Panc1 (cell line): ENCODE results near the gene PLEKHF1. TPM values are rescaled to one million over a fixed set of nuclear protein-coding genes. Genes with fewer than 3 reads are reported as not detected.

Experiments used
- ATAC-seq: fragments of 200-7000 bp; cut with Tn5 transposase; 2 replicates; pipeline ENCODE4 v1.9.1; 2020; ENCODE audit warnings: mild to moderate bottlenecking, moderate library complexity
- BruUV-seq: library from RNA; stranded (reverse); fragments of 400-500 nt; replicated peaks from 2 replicates; lab custom pipeline; 2021; lab: Mats Ljungman, UMichigan
- CTCF ChIA-PET: fragments of 300-600 bp; sonication (Branson Sonifier 250); formaldehyde crosslinking; loops from one replicate; lab custom pipeline; 2022; ENCODE audit warnings: antibody characterized with exemption; lab: Charles Lee
- POLR2A ChIA-PET: fragments of 300-600 bp; sonication (Branson Sonifier 250); formaldehyde crosslinking; loops from one replicate; lab custom pipeline; 2022; ENCODE audit warnings: antibody characterized with exemption; lab: Charles Lee
- DNase-seq: peaks from one replicate; pipeline ENCODE4 v3.0.0-alpha.2; 2010; ENCODE audit warnings: low read depth, low spot score
- H3K27ac ChIP-seq: 2 replicates; pipeline ENCODE4 v1.5.1; 2011; ENCODE audit warnings: mild to moderate bottlenecking, low read length, inconsistent platforms
- H3K27me3 ChIP-seq: fragments of 200-500 bp; sonication (Bioruptor generic); 2 replicates; pipeline ENCODE4 v1.6.0; 2014; ENCODE audit warnings: low read length, inconsistent platforms; ENCODE audit not compliant: control insufficient read depth, insufficient read depth
- H3K36me3 ChIP-seq: fragments of 200-500 bp; sonication (Bioruptor generic); 2 replicates; pipeline ENCODE4 v1.5.1; 2014; ENCODE audit warnings: inconsistent platforms, mild to moderate bottlenecking, low read length, moderate library complexity; ENCODE audit not compliant: control insufficient read depth, insufficient read depth
- H3K4me1 ChIP-seq: 2 replicates; pipeline ENCODE4 v1.5.1; 2011; ENCODE audit warnings: inconsistent platforms, mild to moderate bottlenecking, low read length, moderate library complexity; ENCODE audit not compliant: control insufficient read depth, insufficient read depth
- H3K4me3 ChIP-seq, 2 experiments: 2 replicates each; pipeline ENCODE4 v1.5.1; 2011 to 2012; ENCODE audit warnings: low read depth in 2 of 2, low read length in 2 of 2, mild to moderate bottlenecking in 2 of 2, inconsistent platforms in 1 of 2, moderate library complexity in 1 of 2
- H3K9me3 ChIP-seq: fragments of 200-500 bp; sonication (Bioruptor generic); 2 replicates; pipeline ENCODE4 v1.5.1; 2014; ENCODE audit warnings: low read depth, mild to moderate bottlenecking, inconsistent platforms, low read length, moderate library complexity; ENCODE audit not compliant: control insufficient read depth, insufficient read depth
- CTCF ChIP-seq: fragments of 450-650 bp; IDR thresholded peaks from 2 replicates; pipeline ENCODE4 v1.5.1; 2017; ENCODE audit warnings: mild to moderate bottlenecking
- POLR2AphosphoS5 ChIP-seq: IDR thresholded peaks from 2 replicates; pipeline ENCODE4 v1.6.1; 2012; ENCODE audit warnings: mild to moderate bottlenecking, low read depth, low read length, moderate library complexity
- REST ChIP-seq, 2 experiments: IDR thresholded peaks; 2 replicates each; pipeline ENCODE4 v1.6.1; 2011 to 2012; ENCODE audit warnings: low read depth in 2 of 2, control low read depth in 1 of 2, low read length in 1 of 2, mild to moderate bottlenecking in 1 of 2, moderate library complexity in 1 of 2; ENCODE audit not compliant: insufficient read depth in 1 of 2
- SIN3A ChIP-seq: IDR thresholded peaks from 2 replicates; pipeline ENCODE4 v1.6.1; 2012; ENCODE audit warnings: low read depth, mild to moderate bottlenecking, low read length, moderate library complexity, borderline replicate concordance; ENCODE audit not compliant: insufficient read depth
- TCF7L2 ChIP-seq: IDR thresholded peaks from 2 replicates; pipeline ENCODE4 v1.6.1; 2011; ENCODE audit warnings: mild to moderate bottlenecking, low read depth, low read length, inconsistent platforms
- in situ Hi-C: cut with HindIII; loops from 2 replicates; pipeline ENCODE4 v1.10.0; 2016; ENCODE audit warnings: low sequenced_read_pairs, low pct_unique_long_range_greater_than_20kb
- intact Hi-C: fragments of 100-400 bp; cut with micrococcal nuclease; formaldehyde crosslinking; loops from one replicate; pipeline ENCODE4 v1.10.0; 2022; ENCODE audit not compliant: unreplicated experiment
- total RNA-seq: library from RNA; stranded (reverse); gene quantifications from one replicate; pipeline ENCODE4 v1.2.1, GENCODE V29; 2021; ENCODE audit not compliant: unreplicated experiment

The PLEKHF1 gene
- total RNA-seq, 1 experiment from 2014 or later: 22.4 TPM

GRCh38 chr19:29711584-29712132 is 46.4 kb downstream of the PLEKHF1 start:
- CTCF ChIA-PET: interaction anchor here (0.5 kb wide), 1 partner anchor 106 kb away, joined by 3 read pairs; the partner anchor contains the start of gene POP4

More at GRCh38 chr19:29711584-29712132, 46.4 kb downstream of the PLEKHF1 start:
- POLR2A ChIA-PET: no interaction called here
- TF ChIP-seq POLR2AphosphoS5 (no peak), TCF7L2 (no peak), REST (IDR thresholded peaks at IDR 0.05; ENCODE audit: insufficient read depth in 1 of 2, low read depth in 2 of 2, low read length in 1 of 2) (no peak), CTCF (no peak), SIN3A (no peak)
- no peak overlapping the region for H3K27ac ChIP-seq
- no TSS peak for BruUV-seq
- no peaks in the 10 kb centered on the region for H3K27me3 ChIP-seq
- in situ Hi-C loops: no loop called here
- intact Hi-C loops: no loop called here
- ATAC-seq: no peak
- H3K4me1 ChIP-seq: peaks cover 15% of the 10 kb centered on the region
- H3K4me3 ChIP-seq: no peak overlapping the region
- H3K36me3 ChIP-seq: no peaks in the 10 kb centered on the region
- H3K9me3 ChIP-seq: no peaks in the 10 kb centered on the region
- no peak for DNase-seq
